Tracheal epithelial cell (primary cell): ENCODE data around the gene NENF. TPM values are rescaled to one million over a fixed set of nuclear protein-coding genes. Genes with fewer than 3 reads are reported as not detected.

Experiments
- total RNA-seq: library from RNA; depleted of rRNA; stranded (reverse); fragments of >200 nt; gene quantifications from 2 replicates; pipeline ENCODE4 v1.2.1, GENCODE V29; 2014

The NENF gene
- 54.2 and 84.2 TPM in 2 replicates for total RNA-seq

DNA sequence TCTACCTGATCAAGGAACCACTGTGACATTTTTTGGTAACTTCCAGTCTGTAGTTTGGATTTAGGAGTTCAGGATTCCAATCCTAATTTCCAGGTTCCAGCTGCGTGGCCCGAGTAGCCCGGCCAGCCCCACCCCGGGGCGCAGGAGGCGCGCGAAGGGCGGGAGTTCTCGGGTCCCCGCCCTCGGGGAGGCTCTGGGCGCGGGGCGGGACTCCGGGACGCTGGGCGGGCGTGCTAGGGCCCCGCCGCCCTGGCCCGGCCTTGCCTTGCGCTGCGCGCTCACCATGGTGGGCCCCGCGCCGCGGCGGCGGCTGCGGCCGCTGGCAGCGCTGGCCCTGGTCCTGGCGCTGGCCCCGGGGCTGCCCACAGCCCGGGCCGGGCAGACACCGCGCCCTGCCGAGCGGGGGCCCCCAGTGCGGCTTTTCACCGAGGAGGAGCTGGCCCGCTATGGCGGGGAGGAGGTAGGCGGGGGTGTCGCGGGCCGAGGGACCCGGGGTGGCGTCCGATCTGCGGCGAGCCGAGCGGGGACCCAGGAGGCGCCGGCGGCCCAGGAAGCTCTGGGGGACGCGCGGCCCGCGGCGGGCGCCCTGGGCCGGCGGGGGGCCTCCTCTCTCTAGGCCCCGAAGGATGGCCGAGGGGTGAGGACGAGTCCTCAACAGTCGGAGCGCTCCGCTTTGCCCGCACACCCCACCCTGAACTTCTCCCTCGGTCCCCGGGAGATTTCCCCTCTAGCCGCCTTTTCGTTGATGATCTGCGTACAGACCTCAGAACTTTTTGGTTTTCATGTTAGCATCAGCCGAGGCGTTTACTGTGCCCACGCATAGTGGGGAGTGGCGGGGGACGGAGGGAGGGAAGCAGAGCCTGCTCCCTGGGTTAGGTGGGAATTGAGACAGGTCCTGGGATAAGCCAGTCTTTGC is at the start of gene NENF:
Gene NENF (plus strand): TSS at position 260 of the 916 bp plus-strand sequence. CDS start 24 bp downstream, at position 284.

DNA sequence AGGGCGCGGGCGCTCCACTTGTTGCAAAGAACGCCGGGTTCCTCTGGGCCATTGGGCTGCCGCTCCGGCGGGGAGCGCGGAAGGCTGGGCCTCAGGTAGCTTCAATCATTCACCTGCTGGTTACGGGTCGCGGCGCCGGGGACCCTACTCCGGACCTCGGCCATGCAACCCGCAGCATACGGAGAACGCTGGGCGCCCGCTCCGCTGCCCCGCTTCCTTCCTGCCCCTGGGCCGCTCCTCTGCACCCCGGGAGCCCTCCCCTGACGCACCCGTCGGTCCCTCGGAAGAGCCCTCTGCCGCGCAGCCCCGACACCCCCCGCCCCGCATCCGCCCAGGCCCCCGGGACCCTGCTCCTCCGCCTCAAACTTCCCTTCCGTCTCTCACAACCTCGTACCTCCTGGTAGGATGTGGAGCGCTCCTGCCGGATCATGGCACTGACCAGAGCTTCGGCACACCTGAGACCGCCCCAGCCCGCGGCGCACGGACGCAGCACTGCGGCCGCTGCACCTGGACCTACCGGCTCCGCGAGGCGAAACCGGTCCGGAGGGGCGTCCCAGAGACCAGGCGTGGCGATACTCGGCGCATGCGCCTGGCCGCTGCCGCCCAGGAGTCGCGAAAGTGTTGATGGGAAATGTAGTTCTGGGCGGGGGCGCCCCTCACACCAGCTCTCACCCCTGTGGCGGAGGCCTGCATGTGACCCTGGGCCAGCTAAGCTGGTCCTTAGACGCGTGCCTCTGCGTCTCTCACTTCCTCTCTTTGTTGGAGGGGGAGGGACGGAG is 18.2 kb upstream of the NENF start, which contains the start of gene PACC1:
Gene PACC1 (minus strand): TSS at position 559 of the 779 bp plus-strand sequence. CDS start 129 bp downstream, at position 430.

Other genes starting within 250 kb of the NENF start
- 29.2 and 49.2 TPM in 2 replicates for gene PPP2R5A, start 147.5 kb upstream of the NENF start, total RNA-seq
- 11.7 and 21.9 TPM in 2 replicates for gene PACC1, start 18.0 kb upstream of the NENF start, total RNA-seq
- 7.0 and 21.2 TPM in 2 replicates for gene ATF3, start 175.8 kb downstream of the NENF start, total RNA-seq